NCI-H510A (cell line): ENCODE measurements around the gene RPTOR.
A peak's percentile ranks its signal among the peaks of the same experiment; 100 is the strongest.
"Not testable (repeated sequence)": the region's sequence is repeated elsewhere in the genome, so short reads cannot be mapped to it uniquely, and the experiment has no call there.

Experiments
- DNase-seq: peaks from one replicate; lab custom pipeline; 2025; lab: John Stamatoyannopoulos, UW

The RPTOR gene

GRCh38 chr17:80798595-80799537 is 254.2 kb downstream of the RPTOR start:
- DNase-seq: no peak

GRCh38 chr17:80799538-80800480 is 255.2 kb downstream of the RPTOR start:
- DNase-seq: peak; percentile 43

DNA sequence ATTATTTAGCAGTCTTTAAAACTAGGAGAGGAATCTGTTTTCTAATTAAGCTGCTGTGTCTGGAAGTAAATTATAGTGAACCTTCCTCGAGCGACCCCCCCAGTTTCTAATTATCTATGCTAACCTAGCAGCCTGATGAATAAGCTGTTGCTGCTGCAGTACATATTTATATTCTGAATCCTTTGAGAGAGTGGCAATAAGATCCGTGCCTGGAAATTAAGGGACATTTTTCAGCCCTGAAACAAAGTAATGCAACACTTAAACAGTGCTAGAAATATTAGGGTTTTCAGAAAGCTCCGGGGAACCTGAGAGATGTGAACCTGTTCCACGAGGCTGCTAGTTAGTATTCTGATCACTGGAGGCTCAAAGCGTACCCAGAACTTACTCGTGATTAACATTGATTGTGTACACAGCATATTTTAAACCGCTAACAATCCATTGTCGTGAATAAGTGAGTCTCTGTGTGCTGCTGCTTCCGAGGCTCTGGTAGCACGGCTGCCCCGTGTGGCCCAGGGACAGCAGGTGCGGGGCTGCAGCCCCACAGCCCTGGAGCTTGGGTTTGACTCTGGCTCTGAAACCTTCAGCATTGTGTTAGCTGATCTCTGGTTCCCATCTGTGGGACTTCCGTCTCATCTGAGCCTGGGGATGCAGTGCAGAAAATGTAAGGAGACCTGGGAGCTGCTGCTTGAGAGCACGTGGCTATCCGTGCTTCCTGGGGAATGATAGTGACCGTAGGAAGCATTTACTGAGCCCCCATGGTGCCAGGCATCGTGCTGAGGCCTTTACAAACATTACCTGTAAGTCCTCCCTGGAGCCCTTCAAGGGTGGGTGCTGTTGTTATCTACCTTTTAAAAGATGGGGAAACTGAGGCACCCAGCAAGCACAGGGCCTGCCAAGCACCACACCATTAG is 256.1 kb downstream of the RPTOR start:
- DNase-seq: peak; percentile 43

DNA sequence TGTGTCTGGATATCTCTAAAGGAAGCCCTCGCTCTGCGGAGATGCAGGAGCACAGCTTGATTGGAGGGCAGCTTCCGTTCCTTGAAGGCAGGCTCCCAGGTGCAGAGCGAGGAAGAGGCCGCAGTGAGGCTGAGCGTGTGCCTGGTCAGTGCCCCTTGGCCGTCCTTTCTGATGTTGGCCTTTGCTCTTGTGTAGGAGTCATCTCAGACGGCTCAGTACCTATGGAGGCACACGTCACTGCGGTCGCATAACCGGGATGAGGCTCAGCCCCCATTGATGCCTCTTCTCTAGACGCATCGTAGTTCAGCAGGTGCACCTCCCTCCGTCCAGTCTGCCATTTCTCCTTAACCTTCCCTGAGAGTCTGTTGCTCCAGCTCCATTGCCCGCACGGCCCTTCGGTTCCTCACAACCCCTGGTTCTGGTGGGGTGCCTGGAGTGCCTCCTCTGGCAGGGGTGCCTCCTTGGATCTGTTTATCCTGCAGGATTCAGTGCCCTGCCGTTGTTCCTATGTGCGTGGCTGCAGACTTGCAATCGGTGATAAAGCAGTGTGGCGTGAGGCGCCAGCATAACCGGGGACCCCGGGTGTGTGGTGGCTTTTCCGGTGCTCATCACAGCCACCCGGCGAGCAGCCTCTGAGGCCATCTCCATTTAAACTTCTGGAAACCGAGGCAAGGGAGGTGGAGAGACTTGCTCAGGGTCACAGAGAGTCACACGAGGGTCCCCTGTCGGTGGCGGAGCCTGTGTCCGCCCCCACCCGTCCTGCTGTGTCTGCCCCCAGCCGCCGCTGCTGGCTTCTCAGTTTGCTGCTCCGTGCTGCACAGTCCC is 258.2 kb downstream of the RPTOR start:
- no peak for DNase-seq

DNA sequence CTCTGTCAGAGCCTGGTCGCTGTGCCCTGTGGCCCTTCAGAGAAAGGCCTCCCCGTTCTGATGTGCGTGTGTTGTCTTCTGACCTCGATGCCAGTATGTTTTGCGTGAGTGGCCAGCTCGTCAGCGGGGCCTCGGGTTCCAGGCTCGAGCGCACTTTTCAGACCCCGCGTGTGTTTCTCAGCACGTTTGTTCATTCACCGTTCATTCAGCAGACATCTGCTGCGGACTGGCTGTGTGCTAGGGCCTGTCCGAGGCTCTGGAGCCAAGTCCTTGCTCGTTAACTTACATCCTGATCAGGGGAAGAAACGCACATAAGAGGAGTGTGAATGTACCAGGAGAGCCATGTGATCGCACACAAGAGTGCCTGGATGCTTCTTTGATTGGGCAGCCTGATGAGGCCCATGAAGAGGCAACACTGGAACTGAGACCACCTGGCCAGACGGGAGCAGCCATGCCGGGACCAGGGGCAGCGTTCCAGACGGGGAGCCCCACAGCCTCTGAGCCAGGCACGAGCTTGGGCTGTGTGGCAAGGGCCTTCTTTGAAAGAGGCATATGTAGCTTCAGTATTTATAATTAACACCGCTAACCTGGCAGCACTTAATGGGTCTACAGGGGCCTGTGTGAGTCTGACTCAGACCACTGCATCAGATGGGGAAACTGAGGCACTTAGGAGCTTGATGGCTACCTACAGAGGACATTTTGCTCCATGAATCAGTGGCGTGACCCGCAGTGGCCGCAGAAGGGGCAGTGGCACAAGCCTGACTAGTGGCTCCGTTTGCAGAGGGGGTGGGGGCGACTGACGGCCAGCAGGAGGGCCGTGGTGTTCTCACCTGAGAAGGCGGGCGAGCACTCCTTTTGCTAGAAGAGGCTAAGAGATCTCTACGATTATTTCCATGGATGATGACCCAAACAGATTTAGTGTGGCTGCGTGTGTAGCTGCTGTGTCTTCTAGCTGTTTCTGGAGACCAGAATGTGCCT is 259.1 kb downstream of the RPTOR start:
- DNase-seq: no peak

DNA sequence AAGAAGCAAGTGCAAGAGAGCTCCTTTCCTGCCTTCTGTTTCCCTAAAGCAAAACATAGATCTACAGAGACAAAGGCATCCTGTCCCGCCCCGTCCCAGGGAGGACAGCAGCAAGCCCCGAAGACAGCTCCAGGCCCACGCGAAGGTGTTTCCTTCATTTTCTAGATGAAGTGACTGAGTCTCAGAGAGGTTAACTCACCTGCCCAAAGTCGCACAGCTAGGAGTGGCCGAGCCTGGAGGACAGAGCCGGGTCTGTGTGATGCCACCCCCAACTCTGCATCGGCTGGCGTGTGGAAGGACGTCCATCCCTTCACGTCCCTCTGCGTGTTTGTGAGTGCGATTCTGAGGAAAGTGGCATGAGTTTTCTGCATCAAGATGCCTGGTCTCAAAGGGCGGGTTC is 259.8 kb downstream of the RPTOR start:
- DNase-seq: no peak

- no peak for DNase-seq
Measured at GRCh38 chr17:80805032-80805751, 260.6 kb downstream of the RPTOR start.

DNA sequence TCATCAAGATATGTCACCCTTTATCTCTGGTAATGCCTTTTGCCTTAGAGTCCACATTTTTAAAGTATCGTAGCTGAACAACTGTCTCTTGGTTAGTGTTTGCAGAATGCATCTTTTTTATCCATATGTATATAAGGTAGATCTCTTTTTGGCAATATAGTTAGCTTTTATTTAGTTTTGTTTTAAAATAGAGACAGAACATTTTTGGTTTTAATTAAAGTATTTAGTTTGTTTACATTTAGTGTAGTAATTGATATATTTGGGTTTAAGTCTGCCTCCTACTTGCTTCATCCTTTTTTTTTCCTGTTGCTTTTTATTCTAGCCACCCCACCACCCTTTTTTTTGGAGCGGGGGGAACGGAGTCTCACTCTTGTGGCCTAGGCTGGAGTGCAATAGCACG is 262.4 kb downstream of the RPTOR start:
- DNase-seq: no peak

DNA sequence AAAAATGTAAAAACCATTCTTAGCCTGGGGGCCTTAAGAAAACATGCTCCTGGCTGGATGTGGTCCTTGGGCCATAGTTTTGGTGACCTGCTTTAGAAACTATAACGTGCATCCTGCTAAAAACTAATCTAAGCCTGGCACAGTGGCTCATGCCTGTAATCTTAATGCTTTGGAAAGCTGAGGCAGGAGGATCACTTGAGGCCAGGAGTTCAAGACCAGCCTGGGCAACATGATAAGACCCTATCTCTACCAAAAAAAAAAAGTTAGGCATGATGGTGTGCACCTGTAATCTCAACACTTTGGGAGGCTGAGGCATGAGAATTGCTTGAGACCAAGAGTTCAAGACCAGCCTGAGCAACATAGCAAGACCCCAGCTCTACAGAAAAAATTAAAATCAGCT is 263.2 kb downstream of the RPTOR start:
- DNase-seq: no peak

DNA sequence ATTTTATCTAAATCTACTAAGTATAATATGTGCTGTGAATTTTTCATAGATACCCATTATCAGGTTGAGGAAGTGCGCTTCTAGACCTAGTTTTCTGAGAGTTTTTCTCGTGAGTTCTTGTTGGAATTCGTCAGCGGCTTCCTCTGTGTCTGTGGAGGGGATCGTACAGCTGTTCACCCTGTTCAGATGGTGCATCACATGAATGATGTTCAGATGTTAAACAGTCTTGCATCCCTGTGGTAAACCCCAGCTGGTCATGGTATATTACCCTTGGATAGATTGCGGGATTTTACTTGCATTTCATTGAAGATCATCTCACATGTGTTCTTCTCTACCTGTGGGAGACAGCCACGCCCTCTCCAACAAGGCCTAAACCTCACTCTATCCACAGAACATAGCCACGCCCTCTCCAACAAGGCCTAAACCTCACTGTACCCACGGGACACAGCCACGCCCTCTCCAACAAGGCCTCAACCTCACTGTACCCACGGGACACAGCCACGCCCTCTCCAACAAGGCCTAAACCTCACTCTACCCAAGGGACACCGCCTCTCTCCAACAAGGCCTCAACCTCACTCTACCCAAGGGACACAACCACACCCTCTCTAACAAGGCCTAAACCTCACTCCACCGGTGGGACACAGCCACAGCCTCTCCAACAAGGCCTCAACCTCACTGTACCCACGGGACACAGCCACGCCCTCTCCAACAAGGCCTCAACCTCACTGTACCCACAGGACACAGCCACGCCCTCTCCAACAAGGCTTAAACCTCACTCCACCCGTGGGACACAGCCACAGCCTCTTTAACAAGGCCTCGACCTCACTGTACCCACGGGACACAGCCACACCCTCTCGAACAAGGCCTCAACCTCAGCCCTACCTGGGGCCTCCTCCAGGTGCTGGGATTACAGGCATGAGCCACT is 266.8 kb downstream of the RPTOR start:
- DNase-seq: no peak

DNA sequence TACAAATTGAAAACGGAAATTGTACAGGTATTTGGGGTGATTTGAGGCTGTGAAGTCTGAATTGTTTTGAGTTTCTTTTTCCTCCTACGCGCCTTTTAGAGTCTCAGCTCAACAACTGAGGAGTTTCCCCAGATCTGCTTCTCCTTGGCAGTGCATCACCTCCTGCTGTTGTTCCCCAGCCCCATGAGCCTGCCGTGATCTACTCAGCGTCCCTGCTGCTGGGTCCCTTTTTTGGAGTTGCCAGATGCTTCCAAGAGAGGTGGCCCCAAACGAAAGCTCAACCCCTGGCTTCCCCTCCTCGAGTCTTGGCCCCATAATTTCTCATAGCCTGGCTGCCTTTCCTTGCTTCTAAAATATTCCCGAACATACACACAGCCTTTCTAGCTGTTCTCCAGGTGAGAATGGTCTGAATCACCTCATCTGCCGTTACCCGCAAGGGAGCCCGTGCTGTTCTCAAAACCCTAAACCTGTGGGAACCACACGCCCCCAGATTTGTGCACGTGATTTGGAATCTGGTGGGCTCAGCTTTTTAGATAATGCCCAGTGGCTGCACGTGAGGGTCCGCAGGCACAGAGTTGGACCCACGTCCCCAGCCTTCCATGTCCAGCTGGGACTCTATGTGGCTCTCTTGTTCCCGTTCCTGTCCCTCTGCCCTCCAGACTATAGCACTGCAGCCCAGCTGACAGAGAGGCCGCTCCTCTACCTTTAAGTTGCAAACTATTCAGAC is 267.9 kb downstream of the RPTOR start:
- no peak for DNase-seq

DNA sequence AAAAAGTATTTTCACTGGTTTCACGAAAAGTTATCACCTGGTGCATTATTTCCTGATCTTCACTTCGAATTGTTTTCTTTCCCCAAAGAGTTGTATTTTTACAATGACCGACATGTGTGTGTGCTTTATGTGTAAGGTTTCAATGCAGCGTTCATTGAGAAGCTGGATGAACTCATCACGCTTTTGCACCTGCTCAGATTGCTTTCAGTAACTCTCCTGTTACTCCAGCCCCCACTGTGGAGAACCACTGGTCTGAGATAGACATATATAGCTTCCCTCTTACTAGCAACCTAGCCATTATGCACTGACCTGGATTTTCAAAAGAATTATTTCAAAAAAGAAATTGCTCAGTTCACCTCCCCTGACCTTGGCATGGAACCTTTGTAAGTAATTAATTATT is 268.7 kb downstream of the RPTOR start:
- DNase-seq: no peak

GRCh38 chr17:80814491-80814890 is 269.9 kb downstream of the RPTOR start:
- no peak for DNase-seq

- DNase-seq: no peak
Measured at GRCh38 chr17:80815151-80815681, 270.6 kb downstream of the RPTOR start.

- DNase-seq: not testable (repeated sequence)
Measured at GRCh38 chr17:80815718-80816117, 271.1 kb downstream of the RPTOR start.

- DNase-seq: no peak
Measured at GRCh38 chr17:80816241-80817103, 271.8 kb downstream of the RPTOR start.
